ENCODE results near the gene SLF2.

GRCh38 chr10:100869399-100869798 is 43.4 kb upstream of the SLF2 start:
- TF ChIP-seq CTCF (conservative IDR thresholded peaks at IDR 0.05): no peak
- TF ChIP-seq EZH2 (IDR thresholded peaks at IDR 0.05; ENCODE audit: low read depth): no peak

Measured in PC-9 (cell line).